Activated naive CD4-positive, alpha-beta T cell treated with anti-CD3 and anti-CD28 coated beads, Interleukin-2, amount 10 ng/mL, durations not matched to agents 7 days and 5 days (primary cell): Measurements from ENCODE around the gene TNIK.

Source experiments
- CTCF ChIA-PET: fragments of 350-600 bp; sonication (Branson Sonifier 250); formaldehyde crosslinking; loops from one replicate; lab custom pipeline; 2021; ENCODE audit warnings: antibody characterized with exemption; lab: Charles Lee
- DNase-seq: peaks from one replicate; pipeline ENCODE4 v3.0.0-alpha.2; 2020
- H3K27ac Mint-ChIP-seq: one replicate; pipeline ENCODE4 v1.8.0; 2021; ENCODE audit warnings: mild to moderate bottlenecking, moderate library complexity, mixed read lengths
- H3K27me3 Mint-ChIP-seq: one replicate; pipeline ENCODE4 v1.8.0; 2021; ENCODE audit warnings: mild to moderate bottlenecking, mixed read lengths
- H3K36me3 Mint-ChIP-seq: one replicate; pipeline ENCODE4 v1.8.0; 2021; ENCODE audit warnings: mixed read lengths
- H3K4me1 Mint-ChIP-seq: one replicate; pipeline ENCODE4 v1.8.0; 2021; ENCODE audit warnings: mixed read lengths
- H3K4me3 Mint-ChIP-seq: one replicate; pipeline ENCODE4 v1.8.0; 2021; ENCODE audit warnings: mild to moderate bottlenecking, moderate library complexity, mixed read lengths
- H3K9me3 Mint-ChIP-seq: one replicate; pipeline ENCODE4 v1.8.0; 2021; ENCODE audit warnings: mixed read lengths

Gene TNIK

DNA sequence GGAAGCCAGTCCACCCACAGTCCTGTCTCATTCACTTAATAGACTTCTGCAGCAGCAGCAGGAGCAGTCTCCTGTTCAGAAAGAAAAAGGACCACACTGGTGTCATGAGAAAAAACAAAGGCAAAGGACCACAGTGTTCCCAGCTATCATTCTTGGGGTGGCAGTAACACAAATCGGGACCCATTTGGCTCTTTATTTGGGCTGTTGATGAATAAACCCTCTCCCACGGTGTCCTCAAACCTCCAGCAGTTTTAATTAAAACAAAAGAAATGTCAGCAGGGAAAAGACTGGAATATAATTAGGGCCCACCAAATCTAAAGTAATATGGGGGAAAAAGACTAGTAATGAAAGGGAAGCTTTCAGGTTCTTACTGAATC, 223.2 kb downstream of the TNIK start:
- Mint-ChIP-seq H3K27ac (no peak overlapping the region), H3K9me3 (peaks cover 6% of the 10 kb centered on the region), H3K4me3 (no peak overlapping the region), H3K4me1 (peaks cover 26% of the 10 kb centered on the region), H3K27me3 (no peaks in the 10 kb centered on the region), H3K36me3 (peaks cover 19% of the 10 kb centered on the region)
- DNase-seq = no peak
- CTCF ChIA-PET = no interaction called here

DNA sequence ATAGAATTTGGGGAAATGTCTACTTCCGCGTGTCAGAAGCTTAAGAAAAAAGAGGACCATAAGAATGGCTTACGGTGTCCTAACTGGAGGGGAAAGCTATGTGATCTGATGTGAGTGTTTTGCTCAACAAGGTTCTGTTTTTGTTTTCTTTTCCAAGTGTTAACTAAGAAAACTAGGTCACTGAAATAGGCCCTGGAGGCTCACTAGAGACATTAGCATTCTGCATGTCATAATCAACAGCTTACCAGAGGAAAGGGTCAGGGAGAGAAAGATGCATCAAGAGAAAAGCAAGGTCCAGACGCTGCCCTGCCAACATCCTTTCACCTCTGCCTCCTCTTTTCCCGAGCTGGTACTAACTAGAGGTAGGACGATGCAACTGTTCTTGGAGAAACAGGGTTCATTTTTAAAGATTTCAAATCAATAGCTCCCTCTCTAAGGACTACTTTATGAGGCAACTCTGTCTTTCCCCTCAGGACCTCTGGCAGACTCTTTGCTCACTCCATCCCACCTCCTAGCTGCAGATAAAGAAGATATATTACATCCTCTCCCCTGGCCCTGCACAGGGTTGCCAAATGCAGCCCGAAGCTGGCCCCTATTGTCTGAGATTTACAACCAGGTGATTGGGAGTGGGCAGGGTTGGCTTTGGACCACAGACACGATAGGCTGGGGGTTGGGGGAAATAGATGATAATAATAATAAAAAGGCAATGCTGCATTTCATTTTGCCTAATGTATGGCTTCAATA, 223.8 kb downstream of the TNIK start:
- Mint-ChIP-seq H3K27ac (no peak overlapping the region), H3K4me3 (no peak overlapping the region), H3K9me3 (peaks cover 6% of the 10 kb centered on the region), H3K4me1 (peaks cover 28% of the 10 kb centered on the region), H3K27me3 (no peaks in the 10 kb centered on the region), H3K36me3 (peaks cover 19% of the 10 kb centered on the region)
- DNase-seq = no peak
- CTCF ChIA-PET = no interaction called here

DNA sequence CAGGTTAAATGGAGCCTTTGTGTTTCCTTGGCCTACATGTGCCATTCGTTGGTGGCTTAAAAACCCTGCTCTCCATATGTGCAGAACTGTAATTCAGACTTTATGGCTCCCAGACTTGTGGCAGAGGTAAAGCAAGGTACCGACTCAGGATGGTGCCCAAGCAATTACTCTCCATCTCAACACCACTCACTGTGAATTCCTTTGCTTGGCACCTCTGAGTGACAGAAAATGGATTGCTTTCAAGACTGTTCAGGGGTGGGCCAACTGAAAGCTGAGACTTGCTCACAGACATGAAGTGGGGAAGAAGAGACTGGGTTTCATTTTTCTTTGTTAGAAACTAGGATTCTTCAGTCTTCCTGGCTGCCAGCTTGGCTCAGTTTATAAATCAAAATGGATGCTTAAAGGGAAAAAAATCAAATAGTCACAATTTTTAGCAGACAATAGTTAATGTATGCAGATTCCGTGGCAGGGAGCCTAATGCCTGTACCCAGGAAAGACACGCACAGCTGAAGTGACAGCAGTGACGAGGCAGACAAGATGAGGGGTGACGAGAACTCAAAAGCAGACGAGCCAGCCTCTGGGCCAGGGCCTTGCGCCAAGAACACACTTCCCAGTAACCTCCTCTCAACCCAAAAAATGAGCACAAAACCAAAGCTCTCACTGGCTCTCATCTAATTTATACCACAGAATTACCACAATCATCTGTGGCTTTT, 225.8 kb downstream of the TNIK start:
- CTCF ChIA-PET = no interaction called here
- Mint-ChIP-seq H3K36me3 (peaks cover 31% of the 10 kb centered on the region), H3K27ac (peak overlapping the region; percentile 38), H3K4me3 (no peak overlapping the region), H3K9me3 (peaks cover 6% of the 10 kb centered on the region), H3K27me3 (no peaks in the 10 kb centered on the region), H3K4me1 (peaks cover 34% of the 10 kb centered on the region)
- DNase-seq = no peak

DNA sequence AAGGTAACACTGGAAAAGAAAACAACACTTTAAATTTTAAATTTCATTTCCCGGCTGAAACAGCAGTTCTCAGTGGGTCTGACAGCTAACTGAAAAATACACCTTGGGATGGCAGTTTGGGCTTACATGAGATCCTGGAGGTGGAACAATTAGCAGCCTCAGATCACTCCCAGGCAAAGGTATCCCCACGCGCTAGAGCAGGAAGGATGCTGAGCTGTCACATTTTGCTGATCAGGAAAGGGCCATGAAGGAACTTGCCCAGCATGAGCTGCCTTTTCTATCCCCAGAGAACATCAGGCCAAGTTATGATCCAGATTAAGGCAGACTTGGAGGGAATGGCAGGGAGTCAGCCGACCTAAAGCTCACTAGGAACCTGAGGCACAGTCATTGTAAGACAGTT, 228.8 kb downstream of the TNIK start:
- no peak overlapping the region for H3K27ac Mint-ChIP-seq
- peaks cover 41% of the 10 kb centered on the region for H3K4me1 Mint-ChIP-seq
- CTCF ChIA-PET = no interaction called here
- no peak overlapping the region for H3K4me3 Mint-ChIP-seq
- H3K27me3 Mint-ChIP-seq = no peaks in the 10 kb centered on the region
- H3K9me3 Mint-ChIP-seq = peaks cover 6% of the 10 kb centered on the region
- peaks cover 52% of the 10 kb centered on the region for H3K36me3 Mint-ChIP-seq
- no peak for DNase-seq

DNA sequence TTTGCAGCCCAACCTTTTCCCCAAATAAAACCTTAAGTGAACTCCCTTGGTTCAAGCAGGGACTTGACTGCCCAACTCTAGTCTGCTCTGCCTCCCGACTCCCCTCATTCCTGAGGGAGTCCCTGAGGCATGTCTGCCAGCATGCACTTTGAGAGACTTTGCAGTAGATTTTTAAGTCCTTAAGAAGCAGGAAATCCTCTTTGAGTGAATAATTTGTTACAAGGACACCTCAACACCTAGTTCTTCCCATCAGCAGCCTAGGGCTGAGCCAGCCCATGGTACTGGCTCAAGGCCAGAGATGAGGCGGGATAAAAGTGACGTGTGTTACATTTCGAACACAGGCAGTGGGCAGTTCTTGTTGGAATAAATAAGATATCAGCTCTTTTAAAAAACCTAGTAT, 229.3 kb downstream of the TNIK start:
- DNase-seq = no peak
- Mint-ChIP-seq H3K4me1 (peaks cover 45% of the 10 kb centered on the region), H3K9me3 (peaks cover 11% of the 10 kb centered on the region), H3K36me3 (peaks cover 54% of the 10 kb centered on the region), H3K27ac (no peak overlapping the region), H3K4me3 (no peak overlapping the region), H3K27me3 (no peaks in the 10 kb centered on the region)
- CTCF ChIA-PET = no interaction called here

- CTCF ChIA-PET = no interaction called here
- no peaks in the 10 kb centered on the region for H3K27me3 Mint-ChIP-seq
- peaks cover 18% of the 10 kb centered on the region for H3K9me3 Mint-ChIP-seq
- no peak for DNase-seq
- H3K4me3 Mint-ChIP-seq = no peak overlapping the region
- peaks cover 52% of the 10 kb centered on the region for H3K4me1 Mint-ChIP-seq
- H3K27ac Mint-ChIP-seq = no peak overlapping the region
- H3K36me3 Mint-ChIP-seq = peaks cover 59% of the 10 kb centered on the region
Measured at GRCh38 chr3:171229173-171229572, 231.0 kb downstream of the TNIK start.

DNA sequence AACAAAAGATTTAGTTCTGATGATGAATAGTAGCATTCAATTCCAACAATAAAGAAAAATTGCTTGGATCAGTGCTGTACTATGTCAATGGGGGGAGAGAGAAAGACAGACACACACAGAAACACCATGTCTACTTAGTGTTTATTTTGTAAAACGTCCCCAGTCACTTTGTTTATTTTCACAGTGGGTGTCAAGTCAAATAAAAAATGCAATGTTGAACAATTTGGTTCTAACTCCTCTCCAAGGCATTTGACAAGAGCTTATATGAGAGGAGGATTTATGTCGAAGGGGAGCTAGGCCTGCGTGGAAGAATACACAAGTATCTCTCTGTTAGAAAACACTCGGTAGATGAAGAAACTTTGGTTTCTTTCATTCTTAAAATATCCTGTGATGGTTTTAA, 232.0 kb downstream of the TNIK start:
- Mint-ChIP-seq H3K27ac (peak overlapping the region; percentile 13), H3K9me3 (peaks cover 17% of the 10 kb centered on the region), H3K27me3 (no peaks in the 10 kb centered on the region), H3K36me3 (peaks cover 63% of the 10 kb centered on the region), H3K4me1 (peaks cover 50% of the 10 kb centered on the region), H3K4me3 (no peak overlapping the region)
- DNase-seq = no peak
- CTCF ChIA-PET = interaction anchor here (1.0 kb wide), 1 partner anchor 17 kb away, joined by 3 read pairs; no protein-coding TSS in a partner anchor

DNA sequence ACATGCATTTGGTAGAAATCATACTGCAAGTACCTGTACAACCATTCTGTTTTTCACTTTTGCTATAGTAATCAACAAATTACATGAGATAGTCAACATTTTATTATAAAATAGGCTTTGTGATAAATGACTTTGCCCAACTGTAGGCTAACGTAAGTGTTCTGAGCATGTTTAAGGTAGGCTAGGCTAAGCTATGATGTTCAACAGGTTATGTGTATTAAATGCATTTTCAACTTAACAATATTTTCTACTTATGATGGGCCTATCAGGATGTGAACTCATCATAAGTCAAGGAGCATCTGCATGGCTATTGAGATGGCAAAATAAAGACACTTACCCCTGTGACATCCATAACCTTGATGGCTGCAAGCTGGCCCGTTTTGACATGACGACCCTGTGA, 232.4 kb downstream of the TNIK start:
- CTCF ChIA-PET = interaction anchor here (1.0 kb wide), 1 partner anchor 17 kb away, joined by 3 read pairs; no protein-coding TSS in a partner anchor
- no peak for DNase-seq
- H3K9me3 Mint-ChIP-seq = peaks cover 15% of the 10 kb centered on the region
- no peak overlapping the region for H3K4me3 Mint-ChIP-seq
- H3K36me3 Mint-ChIP-seq = peaks cover 61% of the 10 kb centered on the region
- H3K27me3 Mint-ChIP-seq = no peaks in the 10 kb centered on the region
- peak overlapping the region; percentile 13 for H3K27ac Mint-ChIP-seq
- peaks cover 46% of the 10 kb centered on the region for H3K4me1 Mint-ChIP-seq

- H3K27ac Mint-ChIP-seq = no peak overlapping the region
- CTCF ChIA-PET = interaction anchor here (1.0 kb wide), 1 partner anchor 18 kb away, joined by 3 read pairs; no protein-coding TSS in a partner anchor
- DNase-seq = no peak
- no peak overlapping the region for H3K4me3 Mint-ChIP-seq
- H3K36me3 Mint-ChIP-seq = peaks cover 63% of the 10 kb centered on the region
- H3K27me3 Mint-ChIP-seq = no peaks in the 10 kb centered on the region
- peaks cover 15% of the 10 kb centered on the region for H3K9me3 Mint-ChIP-seq
- peaks cover 43% of the 10 kb centered on the region for H3K4me1 Mint-ChIP-seq
Measured at GRCh38 chr3:171227359-171227758, 232.8 kb downstream of the TNIK start.

DNA sequence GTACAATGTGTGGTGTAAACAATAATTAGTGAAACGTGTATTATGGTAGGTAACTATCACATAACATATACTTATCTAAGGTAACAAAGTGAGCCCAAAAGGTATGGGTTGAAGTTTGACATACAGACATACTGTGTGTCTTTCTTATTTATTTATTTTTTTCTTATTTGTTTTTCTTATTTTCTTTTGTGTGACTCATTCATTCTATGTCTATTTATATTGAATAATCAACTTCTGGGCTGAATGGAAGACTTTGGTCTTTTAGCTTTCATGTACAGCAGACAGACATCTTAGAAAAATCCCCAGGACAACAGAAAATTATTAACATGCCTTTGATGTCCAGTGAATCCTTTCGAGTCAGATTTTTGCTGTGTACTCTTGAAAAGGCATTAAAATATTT, 233.4 kb downstream of the TNIK start:
- Mint-ChIP-seq H3K27ac (no peak overlapping the region), H3K4me1 (peaks cover 43% of the 10 kb centered on the region), H3K36me3 (peaks cover 63% of the 10 kb centered on the region), H3K27me3 (no peaks in the 10 kb centered on the region), H3K9me3 (peaks cover 15% of the 10 kb centered on the region), H3K4me3 (no peak overlapping the region)
- DNase-seq = no peak
- CTCF ChIA-PET = no interaction called here

- H3K36me3 Mint-ChIP-seq = peaks cover 63% of the 10 kb centered on the region
- CTCF ChIA-PET = interaction anchor here (1.0 to 1.3 kb wide), 3 partner anchors 21 to 38 kb away, joined by 3 read pairs; no protein-coding TSS in a partner anchor
- H3K4me3 Mint-ChIP-seq = no peak overlapping the region
- H3K27ac Mint-ChIP-seq = peak overlapping the region; percentile 78
- DNase-seq = no peak
- H3K27me3 Mint-ChIP-seq = no peaks in the 10 kb centered on the region
- peaks cover 37% of the 10 kb centered on the region for H3K4me1 Mint-ChIP-seq
- H3K9me3 Mint-ChIP-seq = peaks cover 15% of the 10 kb centered on the region
Measured at GRCh38 chr3:171225708-171226107, 234.5 kb downstream of the TNIK start.

DNA sequence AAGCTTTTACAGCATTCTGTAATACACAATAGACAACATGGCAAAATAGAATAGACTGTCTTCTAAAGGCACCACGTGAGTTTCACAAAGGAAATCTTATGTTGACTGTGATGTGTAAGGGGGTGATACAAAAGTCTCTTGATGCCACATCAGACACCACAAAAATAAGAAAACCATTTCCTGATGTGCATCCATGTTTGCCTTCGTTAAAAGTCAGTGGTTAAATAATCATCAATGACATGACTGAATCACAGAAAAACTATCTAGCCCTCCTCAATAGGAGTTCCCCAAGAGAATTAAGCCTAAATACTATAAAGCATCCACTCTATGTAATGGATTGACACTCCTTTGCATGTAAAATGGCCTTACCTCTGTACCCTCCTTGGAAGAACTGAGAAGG, 235.0 kb downstream of the TNIK start:
- H3K36me3 Mint-ChIP-seq = peaks cover 60% of the 10 kb centered on the region
- no peak for DNase-seq
- CTCF ChIA-PET = interaction anchor here (0.6 to 1.6 kb wide), 5 partner anchors 21 to 236 kb away, joined by 3 to 6 read pairs (median 3); partner anchors contain the start of gene TNIK
- H3K9me3 Mint-ChIP-seq = peaks cover 15% of the 10 kb centered on the region
- H3K27ac Mint-ChIP-seq = peak overlapping the region; percentile 78
- H3K4me3 Mint-ChIP-seq = no peak overlapping the region
- no peaks in the 10 kb centered on the region for H3K27me3 Mint-ChIP-seq
- H3K4me1 Mint-ChIP-seq = peaks cover 36% of the 10 kb centered on the region

DNA sequence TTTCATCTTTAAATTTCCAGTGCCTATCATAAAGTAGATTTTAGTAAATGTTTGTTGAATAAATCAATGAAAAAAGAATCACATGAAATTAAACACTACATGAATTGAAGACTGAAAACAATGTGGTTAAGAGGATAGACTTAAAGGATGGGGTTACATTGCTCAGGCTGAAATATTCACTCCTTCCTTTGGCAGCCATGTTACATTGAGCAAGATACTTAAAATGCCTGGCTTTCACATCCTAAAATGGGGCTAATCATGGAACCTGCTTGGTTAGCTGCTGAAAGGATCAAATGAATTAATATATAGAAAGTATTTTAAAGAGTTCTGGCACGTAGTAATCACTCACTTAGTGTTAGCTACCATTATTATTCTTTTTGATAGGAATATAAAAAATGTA, 236.8 kb downstream of the TNIK start:
- CTCF ChIA-PET = interaction anchor here (0.5 to 1.6 kb wide), 2 partner anchors 43 to 238 kb away, joined by 3 to 6 read pairs; partner anchors contain the start of gene TNIK
- Mint-ChIP-seq H3K36me3 (peaks cover 50% of the 10 kb centered on the region), H3K4me3 (no peak overlapping the region), H3K9me3 (peaks cover 15% of the 10 kb centered on the region), H3K4me1 (peaks cover 33% of the 10 kb centered on the region), H3K27me3 (no peaks in the 10 kb centered on the region), H3K27ac (no peak overlapping the region)
- no peak for DNase-seq

- Mint-ChIP-seq H3K27ac (no peak overlapping the region), H3K36me3 (peaks cover 46% of the 10 kb centered on the region), H3K9me3 (peaks cover 15% of the 10 kb centered on the region), H3K4me3 (no peak overlapping the region), H3K27me3 (no peaks in the 10 kb centered on the region), H3K4me1 (peaks cover 31% of the 10 kb centered on the region)
- no peak for DNase-seq
- CTCF ChIA-PET = interaction anchor here (0.5 kb wide), 1 partner anchor 43 kb away, joined by 3 read pairs; no protein-coding TSS in a partner anchor
Measured at GRCh38 chr3:171222995-171223394, 237.2 kb downstream of the TNIK start.
